ENCODE measurements around the gene COG5. TPM values are rescaled to one million over a fixed set of nuclear protein-coding genes. Genes with fewer than 3 reads are reported as not detected.
"Not testable (repeated sequence)": the region's sequence is repeated elsewhere in the genome, so short reads cannot be mapped to it uniquely, and the experiment has no call there.

COG5 gene
- total and polyA plus RNA-seq, 2 of the 4 experiments (the other 2 are of a cell fraction): 18.5 to 27.4 TPM

- TF ChIP-seq CEBPB (IDR thresholded peaks at IDR 0.05; ENCODE audit: low read depth, low read length): no peak
These were observed 339.1 kb downstream of the COG5 start (continued) for GRCh38 chr7:107224374-107225223.

GRCh38 chr7:107220806-107221205 is 342.9 kb downstream of the COG5 start:
- DNase-seq; BruUV-seq (replicated peaks); H4K20me1 ChIP-seq (ENCODE audit: insufficient read depth, low read length); in situ Hi-C loops (cut with MboI; ENCODE audit: low sequenced_read_pairs); H2BK120ac ChIP-seq (ENCODE audit: low read depth, low read length); H3K4ac ChIP-seq (ENCODE audit: low read depth, low read length); H2BK20ac ChIP-seq (ENCODE audit: low read depth, low read length); H4K8ac ChIP-seq (ENCODE audit: low read depth in 2 of 2, low read length in 2 of 2); H3K79me1 ChIP-seq (ENCODE audit: low read depth in 1 of 2, low read length in 2 of 2); H3K4me2 ChIP-seq (ENCODE audit: low read depth, low read length); H4K5ac ChIP-seq (ENCODE audit: low read depth, low read length); H3K9me1 ChIP-seq (ENCODE audit: insufficient read depth, low read length); H3K4me1 ChIP-seq (ENCODE audit: control insufficient read depth, insufficient read depth, low read length); H3K9ac ChIP-seq (ENCODE audit: low read depth, low read length); H3K56ac ChIP-seq (ENCODE audit: extremely low read depth, insufficient read depth, low read length); intact Hi-C loops (cut with micrococcal nuclease); H3K23ac ChIP-seq (ENCODE audit: low read depth, low read length); dilution Hi-C loops (cut with HindIII; ENCODE audit: low sequenced_read_pairs, unreplicated experiment); H3K36me3 ChIP-seq (ENCODE audit: control insufficient read depth, insufficient read depth, low read length); ATAC-seq (ENCODE audit: low read depth); H2BK15ac ChIP-seq (ENCODE audit: low read depth, low read length); H2BK5ac ChIP-seq (ENCODE audit: low read depth, low read length, poor library complexity, severe bottlenecking); H3K14ac ChIP-seq (replicated peaks; ENCODE audit: low read depth, low read length); H2AK9ac ChIP-seq (replicated peaks; ENCODE audit: low read depth, low read length, poor library complexity); H3K27me3 ChIP-seq (ENCODE audit: control insufficient read depth, insufficient read depth, low read length); H2AFZ ChIP-seq (replicated peaks; ENCODE audit: low read length, poor library complexity); POLR2A ChIA-PET (ENCODE audit: unreplicated experiment); H3K18ac ChIP-seq (ENCODE audit: low read depth, low read length); H3K4me3 ChIP-seq (ENCODE audit: insufficient read depth, low read depth, low read length); H3K27ac ChIP-seq (ENCODE audit: insufficient read depth, low read length); CTCF ChIA-PET; H4K91ac ChIP-seq (ENCODE audit: insufficient read depth, low read depth, low read length); H3K9me3 ChIP-seq (ENCODE audit: control insufficient read depth, insufficient read depth, low read length); H2AK5ac ChIP-seq (ENCODE audit: low read depth, low read length): not testable (repeated sequence)
- 60% methylated on average over 1 of the region's 6 CpGs; no CpG with 5 or more reads in 1 of the 2 experiments for WGBS, 2 experiments (ENCODE audit: extremely low coverage in 2 of 2, insufficient read length in 1 of 2)

All from IMR-90 (cell line).